Hepatic stellate cell (primary cell): Measurements from ENCODE around the gene CAP2.

Experiments used
- DNase-seq: peaks from one replicate; pipeline ENCODE4 v3.0.0; 2011; ENCODE audit warnings: low spot score

Gene CAP2

DNA sequence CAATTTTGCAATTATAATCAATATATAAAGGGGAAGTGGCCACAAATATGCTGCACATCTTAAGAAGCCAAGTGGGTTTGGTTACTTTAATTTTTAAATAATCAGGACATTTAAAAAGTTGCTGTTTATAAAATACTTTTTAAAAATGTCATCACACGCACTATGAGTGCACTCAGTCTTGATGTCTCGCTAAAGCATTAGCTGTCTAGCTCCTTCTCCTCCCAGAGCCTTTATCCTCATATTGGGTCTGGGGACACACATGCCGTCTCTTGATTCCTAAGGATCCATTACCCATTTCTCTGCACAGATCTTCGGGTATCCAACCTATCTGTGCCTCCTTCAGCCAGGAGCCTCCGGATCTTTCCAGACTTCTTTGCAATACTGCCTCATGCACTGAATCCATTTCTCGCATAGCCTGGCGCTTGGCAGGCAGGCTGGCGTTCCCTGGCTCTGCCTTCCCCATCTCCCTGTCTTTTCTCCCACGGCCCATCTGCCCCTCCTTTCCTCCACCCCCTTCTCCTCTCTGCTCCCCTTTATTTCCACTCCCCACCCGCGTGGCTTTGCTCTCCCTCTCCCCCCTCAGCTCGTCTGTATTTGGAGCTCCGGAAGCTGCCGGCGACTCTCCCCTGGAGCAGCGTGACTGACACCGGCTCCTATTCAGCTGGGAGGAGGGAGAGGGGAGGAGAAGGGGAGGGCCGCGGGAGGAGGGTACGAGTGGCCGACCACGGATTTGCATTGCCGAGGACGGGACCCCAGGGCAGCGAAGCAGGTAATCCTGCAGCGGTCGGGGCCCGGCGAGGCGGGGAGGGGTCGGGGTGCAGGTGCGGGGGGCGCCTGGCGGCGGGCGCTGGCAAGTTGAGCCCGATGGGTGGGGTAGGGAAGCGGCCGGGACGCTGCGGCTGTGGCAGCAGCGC lies at the start of gene CAP2:
CAP2 (plus strand) TSS at position 618 of the 914 bp plus-strand sequence. CDS start 27,961 bp downstream, outside the sequence.
- DNase-seq, result peak; percentile 82

DNA sequence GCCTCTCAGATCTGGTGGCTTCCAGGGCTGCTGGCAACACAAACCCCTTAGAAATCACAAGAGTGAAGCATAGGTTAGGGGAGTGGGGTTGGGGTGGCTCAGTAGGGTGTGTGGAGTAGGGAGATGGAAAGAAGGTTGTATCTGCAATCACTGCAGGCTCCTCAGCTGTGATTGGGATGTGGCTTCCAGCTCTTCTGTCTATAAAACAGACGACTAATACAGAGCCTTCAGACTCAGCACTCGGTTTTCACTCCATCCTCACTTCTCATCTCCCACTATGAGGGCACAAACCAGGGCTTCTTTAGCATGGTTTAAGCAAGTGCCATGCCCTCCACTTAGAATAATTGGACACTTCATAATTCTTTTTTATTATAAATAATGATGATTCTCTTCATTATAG lies 46.4 kb upstream of the CAP2 start:
- no peak for DNase-seq

GRCh38 chr6:17349427-17349826 lies 44.0 kb upstream of the CAP2 start:
- no peak for DNase-seq

- DNase-seq, result no peak
These were observed 41.1 kb upstream of the CAP2 start for GRCh38 chr6:17352302-17352701.

- no peak for DNase-seq
These were observed 39.8 kb upstream of the CAP2 start for GRCh38 chr6:17353440-17354175.

DNA sequence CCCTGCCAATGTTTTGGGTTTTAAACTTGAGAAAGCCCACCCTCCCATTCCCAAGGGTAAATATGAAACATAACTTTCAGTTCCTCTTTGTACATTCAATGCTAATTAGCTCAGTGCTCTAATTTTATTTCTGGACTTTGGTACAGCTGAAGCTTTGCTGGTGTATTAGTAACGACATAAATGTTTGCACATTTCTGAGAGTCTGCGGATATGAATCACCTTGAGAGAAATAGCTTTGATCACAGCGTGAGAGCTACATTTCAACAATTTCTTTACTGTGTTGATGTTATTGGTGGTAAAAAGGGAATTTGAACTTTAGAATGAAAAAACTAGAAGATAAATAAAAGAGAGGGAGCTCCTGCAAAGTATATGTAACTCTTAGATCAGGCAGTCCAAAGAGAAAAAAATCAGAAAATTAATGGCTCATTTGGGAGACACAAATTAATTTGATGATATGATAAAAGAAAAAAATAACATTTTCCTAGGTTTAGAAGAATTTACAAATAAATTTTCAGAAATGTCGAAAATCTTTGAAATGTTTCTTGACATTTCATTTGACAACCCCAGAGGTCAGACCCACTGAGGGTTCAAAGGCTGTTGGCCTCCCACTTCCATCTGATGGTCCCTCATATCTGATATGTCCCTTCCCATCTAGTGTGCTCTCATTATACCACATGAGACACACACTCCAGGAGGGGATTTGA lies 38.5 kb upstream of the CAP2 start:
- DNase-seq, result no peak

DNA sequence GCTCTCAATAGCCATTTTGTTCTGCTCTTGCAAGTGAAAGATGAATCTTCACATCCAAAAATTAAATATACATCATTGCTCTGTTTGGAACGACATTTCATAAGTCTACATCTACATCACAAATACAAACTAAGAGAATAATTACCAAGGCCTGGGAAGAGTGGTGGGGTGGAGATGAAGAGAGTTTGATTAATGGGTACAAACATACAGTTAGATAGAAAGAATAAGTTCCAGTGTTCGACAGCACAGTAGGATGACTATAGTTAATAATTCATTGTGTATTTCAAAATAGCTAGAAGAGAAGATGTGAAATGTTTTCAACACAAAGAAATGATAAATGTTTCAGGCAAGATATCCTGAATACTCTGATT lies 38.0 kb upstream of the CAP2 start:
- DNase-seq, result no peak

GRCh38 chr6:17358515-17358914 lies 34.9 kb upstream of the CAP2 start:
- no peak for DNase-seq

- DNase-seq, result no peak
These were observed 32.8 kb upstream of the CAP2 start for GRCh38 chr6:17360564-17360963.

GRCh38 chr6:17361013-17361412 lies 32.4 kb upstream of the CAP2 start:
- peak; percentile 32 for DNase-seq

- DNase-seq, result no peak
These were observed 27.4 kb upstream of the CAP2 start for GRCh38 chr6:17365961-17366360.

- DNase-seq, result no peak
These were observed 25.5 kb upstream of the CAP2 start for GRCh38 chr6:17367868-17368267.

DNA sequence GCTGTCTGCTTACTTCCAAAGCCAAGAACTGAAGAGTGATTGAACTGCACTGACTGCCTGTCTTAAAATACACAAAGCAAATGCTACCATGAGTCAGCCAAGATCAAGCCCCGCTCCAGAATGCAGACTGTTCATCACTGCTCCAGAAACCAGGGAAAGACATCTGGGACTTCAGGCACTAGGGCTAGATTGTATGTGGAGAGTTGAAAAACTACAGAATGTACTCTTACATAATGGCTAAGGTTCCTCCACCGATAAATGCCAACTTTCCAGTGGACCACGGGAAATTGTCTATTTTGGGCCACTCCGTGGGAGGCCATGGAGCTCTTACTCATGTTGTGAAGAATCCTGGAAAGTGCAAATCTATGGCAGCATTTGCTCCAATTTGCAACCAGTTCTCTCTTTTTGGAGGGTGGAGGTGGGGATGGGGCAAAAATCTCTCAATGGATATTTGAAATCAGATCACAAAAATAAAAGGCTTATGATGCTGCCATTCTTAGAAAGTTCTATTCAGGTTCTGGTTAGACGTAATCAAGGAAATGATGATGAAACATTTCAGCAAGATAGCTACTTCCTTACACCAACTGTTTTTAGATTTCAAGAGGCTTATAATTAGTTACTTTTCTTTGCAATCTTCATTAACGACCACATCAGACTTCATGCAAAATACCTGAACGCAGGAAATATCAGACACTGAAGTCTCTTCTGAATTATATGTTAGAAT lies 11.8 kb upstream of the CAP2 start:
- DNase-seq, result peak; percentile 70

GRCh38 chr6:17385660-17386059 lies 7.7 kb upstream of the CAP2 start:
- DNase-seq, result peak; percentile 35

- DNase-seq, result no peak
These were observed 5.0 kb upstream of the CAP2 start for GRCh38 chr6:17388365-17388764.

- DNase-seq, result peak; percentile 47
These were observed 4.0 kb upstream of the CAP2 start for GRCh38 chr6:17389274-17389847.

DNA sequence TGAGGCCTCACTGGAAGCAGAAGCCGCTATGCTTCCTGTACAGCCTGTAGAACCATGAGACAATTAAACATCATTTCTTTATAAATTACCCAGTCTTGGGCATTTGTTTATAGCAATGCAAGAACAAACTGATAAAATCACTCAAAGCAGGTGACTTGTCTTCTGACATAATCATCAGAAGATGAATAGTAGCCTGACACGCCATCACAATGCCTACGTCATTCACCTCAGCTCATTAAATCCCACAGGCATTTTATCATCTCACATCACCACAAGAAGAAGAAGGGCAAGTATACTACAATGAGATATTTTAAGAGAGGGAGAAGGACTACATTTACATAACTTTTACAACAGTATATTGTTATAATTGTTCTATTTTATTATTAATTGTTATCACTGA lies 3.1 kb upstream of the CAP2 start:
- DNase-seq, result no peak

DNA sequence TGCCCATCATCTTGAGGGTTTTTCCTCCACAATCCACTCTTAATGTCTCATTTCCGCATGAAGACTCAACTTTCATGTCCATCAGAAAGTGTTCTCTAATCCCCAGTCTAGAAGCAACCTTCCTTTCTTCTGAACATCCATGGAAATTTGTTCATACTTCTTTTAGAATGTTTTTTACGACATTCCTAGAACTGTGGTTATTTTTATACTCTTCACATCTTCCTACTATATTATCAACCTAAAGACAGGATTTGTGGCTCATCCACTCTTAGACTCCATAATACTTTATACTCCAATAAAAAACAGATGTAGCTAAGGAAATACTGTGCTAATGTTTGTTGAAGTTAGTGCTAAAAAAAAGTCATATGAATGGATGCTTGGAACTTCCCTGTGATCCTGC lies 1.4 kb upstream of the CAP2 start:
- no peak for DNase-seq

- DNase-seq, result peak; percentile 79
These were observed 667 bp downstream of the CAP2 start for GRCh38 chr6:17393892-17394631.

GRCh38 chr6:17395112-17395511 lies 1.7 kb downstream of the CAP2 start:
- DNase-seq, result no peak

- DNase-seq, result no peak
These were observed 2.9 kb downstream of the CAP2 start for GRCh38 chr6:17396256-17396655.
